HG03521 (cell line): ENCODE measurements around the gene SERPING1.

Source experiments
- ATAC-seq: cut with Tn5 transposase; IDR thresholded peaks from one replicate; pipeline ENCODE4 v1.9.1; 2021; ENCODE audit warnings: mild to moderate bottlenecking, moderate library complexity; ENCODE audit not compliant: unreplicated experiment

SERPING1 gene

GRCh38 chr11:57596266-57596885 is 1.1 kb upstream of the SERPING1 start:
- no peak for ATAC-seq

- ATAC-seq: no peak
These were observed 688 bp downstream of the SERPING1 start for GRCh38 chr11:57597916-57598830.

- ATAC-seq: no peak
These were observed 1.3 kb downstream of the SERPING1 start for GRCh38 chr11:57598831-57599155.

GRCh38 chr11:57599381-57599780 is 1.9 kb downstream of the SERPING1 start:
- ATAC-seq: no peak

- no peak for ATAC-seq
These were observed 3.8 kb downstream of the SERPING1 start for GRCh38 chr11:57601297-57601696.

- no peak for ATAC-seq
These were observed 7.0 kb downstream of the SERPING1 start for GRCh38 chr11:57604296-57605027.

- ATAC-seq: no peak
These were observed 7.5 kb downstream of the SERPING1 start for GRCh38 chr11:57605028-57605420.

GRCh38 chr11:57610170-57610569 is 12.7 kb downstream of the SERPING1 start:
- ATAC-seq: no peak

GRCh38 chr11:57614234-57614772 is 16.8 kb downstream of the SERPING1 start:
- ATAC-seq: no peak

GRCh38 chr11:57615308-57615707 is 17.8 kb downstream of the SERPING1 start:
- ATAC-seq: no peak

- no peak for ATAC-seq
These were observed 19.1 kb downstream of the SERPING1 start for GRCh38 chr11:57616595-57616994.

GRCh38 chr11:57618438-57618837 is 21.0 kb downstream of the SERPING1 start:
- no peak for ATAC-seq

- ATAC-seq: no peak
These were observed 21.8 kb downstream of the SERPING1 start for GRCh38 chr11:57619331-57619730.

- no peak for ATAC-seq
These were observed 23.0 kb downstream of the SERPING1 start for GRCh38 chr11:57620467-57620866.

- no peak for ATAC-seq
These were observed 24.8 kb downstream of the SERPING1 start for GRCh38 chr11:57622263-57622662.

- ATAC-seq: no peak
These were observed 27.4 kb downstream of the SERPING1 start for GRCh38 chr11:57624864-57625263.

- ATAC-seq: no peak
These were observed 29.4 kb downstream of the SERPING1 start for GRCh38 chr11:57626895-57627294.

- no peak for ATAC-seq
These were observed 32.7 kb downstream of the SERPING1 start for GRCh38 chr11:57630171-57630570.

- no peak for ATAC-seq
These were observed 34.6 kb downstream of the SERPING1 start for GRCh38 chr11:57632116-57632515.

GRCh38 chr11:57633394-57634070 is 36.0 kb downstream of the SERPING1 start:
- no peak for ATAC-seq

GRCh38 chr11:57634311-57634710 is 36.8 kb downstream of the SERPING1 start:
- ATAC-seq: no peak
